ENCODE data around the gene FOS. TPM values are rescaled to one million over a fixed set of nuclear protein-coding genes. Genes with fewer than 3 reads are reported as not detected.
"Not testable (repeated sequence)": the region's sequence is repeated elsewhere in the genome, so short reads cannot be mapped to it uniquely, and the experiment has no call there.

Gene FOS
- total RNA-seq, 2 experiments from 2014 or later, result 81.8 to 84.6 TPM

DNA sequence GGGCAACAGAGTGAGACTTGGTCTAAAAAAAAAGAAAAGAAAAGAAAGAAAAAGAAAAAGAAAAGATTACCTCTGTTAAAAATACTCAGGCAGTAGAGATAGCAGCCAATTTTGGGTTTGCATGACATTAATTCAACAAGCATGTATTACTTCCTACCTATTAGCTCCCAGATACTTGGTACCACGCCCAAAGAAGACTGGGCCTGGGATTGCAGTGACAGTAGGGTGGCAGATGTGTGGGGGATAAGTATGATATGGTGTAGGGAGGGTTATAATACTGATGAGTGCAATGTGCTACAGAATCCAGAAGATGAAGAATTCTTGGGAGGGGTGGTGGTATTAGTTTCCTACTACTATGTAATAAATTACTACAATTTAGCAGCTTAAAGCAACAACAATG lies 46.4 kb upstream of the FOS start:
- ChIA-PET POLR2A (interaction anchor here (1.0 to 1.1 kb wide), 3 partner anchors 8 to 62 kb away, joined by 3 read pairs; no protein-coding TSS in a partner anchor), CTCF (interaction anchor here (0.9 to 1.4 kb wide), 4 partner anchors 62 to 422 kb away, joined by 3 read pairs; no protein-coding TSS in a partner anchor)
- Mint-ChIP-seq H3K4me1 (ENCODE audit: low read depth) (peaks cover 46% of the 10 kb centered on the region), H3K9me3 (no peaks in the 10 kb centered on the region), H3K27ac (no peak overlapping the region), H3K36me3 (ENCODE audit: low read depth) (no peaks in the 10 kb centered on the region), H3K4me3 (no peak overlapping the region), H3K27me3 (no peaks in the 10 kb centered on the region)
- DNase-seq, result no peak
- TF ChIP-seq CTCF (IDR thresholded peaks at IDR 0.05), result no peak
- intact Hi-C loops (cut with micrococcal nuclease), result no loop called here
- no peak for ATAC-seq

GRCh38 chr14:75232597-75232996 lies 46.0 kb upstream of the FOS start:
- intact Hi-C loops (cut with micrococcal nuclease), result no loop called here
- CTCF ChIA-PET, result interaction anchor here (0.9 to 1.4 kb wide), 4 partner anchors 62 to 422 kb away, joined by 3 read pairs; no protein-coding TSS in a partner anchor
- Mint-ChIP-seq H3K4me3 (no peak overlapping the region), H3K27me3 (no peaks in the 10 kb centered on the region), H3K4me1 (ENCODE audit: low read depth) (peaks cover 46% of the 10 kb centered on the region), H3K9me3 (no peaks in the 10 kb centered on the region), H3K27ac (no peak overlapping the region), H3K36me3 (ENCODE audit: low read depth) (no peaks in the 10 kb centered on the region)
- peak; percentile 33 for DNase-seq
- POLR2A ChIA-PET, result interaction anchor here (0.6 to 1.1 kb wide), 4 partner anchors 8 to 62 kb away, joined by 3 read pairs; no protein-coding TSS in a partner anchor
- no peak for TF ChIP-seq CTCF (IDR thresholded peaks at IDR 0.05)
- no peak for ATAC-seq

DNA sequence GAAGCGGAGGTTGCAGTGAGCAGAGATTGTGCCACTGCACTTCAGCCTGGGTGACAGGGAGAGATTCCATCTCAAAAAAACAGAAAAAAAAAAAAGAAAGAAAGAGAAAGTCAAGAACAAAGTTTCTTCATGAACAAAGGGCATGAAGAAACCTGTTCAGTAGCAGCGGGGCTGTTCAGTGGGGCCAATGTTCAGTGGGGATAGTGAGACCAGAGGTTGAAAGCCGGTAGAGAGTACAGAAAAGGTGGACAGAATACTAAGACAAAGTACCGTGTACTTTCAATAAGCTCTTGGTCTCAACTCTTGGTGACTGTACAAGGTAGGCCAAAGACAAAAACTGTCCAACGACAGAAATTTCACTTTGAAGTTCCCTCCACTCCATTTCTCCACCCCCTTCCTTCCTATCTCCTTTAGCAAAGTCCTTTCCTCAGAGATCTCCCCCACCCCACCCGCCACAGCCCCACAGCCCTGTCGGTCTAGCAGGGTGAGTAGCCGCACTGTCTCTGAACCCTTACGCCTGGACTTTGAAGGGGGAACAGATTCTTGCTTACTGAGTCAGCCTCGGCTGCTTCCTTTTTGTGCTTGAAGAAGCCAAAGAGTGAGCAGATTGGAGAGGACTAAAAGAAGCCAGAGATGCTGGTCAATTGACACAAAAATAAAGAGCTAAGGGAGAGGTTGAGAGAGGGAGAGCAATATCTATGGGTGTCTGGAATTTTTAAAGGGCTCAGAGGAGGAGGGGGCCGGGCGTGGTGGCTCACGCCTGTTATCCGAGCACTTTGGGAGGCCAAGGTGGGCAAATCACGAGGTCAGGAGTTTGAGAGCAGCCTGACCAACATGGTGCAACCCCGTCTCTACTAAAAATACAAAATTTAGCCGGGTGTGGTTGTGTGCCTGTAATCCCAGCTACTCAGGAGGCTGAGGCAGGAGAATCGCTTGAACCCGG lies 44.2 kb upstream of the FOS start:
- Mint-ChIP-seq H3K9me3 (no peaks in the 10 kb centered on the region), H3K4me1 (ENCODE audit: low read depth) (peaks cover 39% of the 10 kb centered on the region), H3K27me3 (no peaks in the 10 kb centered on the region), H3K27ac (no peak overlapping the region), H3K36me3 (ENCODE audit: low read depth) (no peaks in the 10 kb centered on the region), H3K4me3 (no peak overlapping the region)
- TF ChIP-seq CTCF (IDR thresholded peaks at IDR 0.05), result no peak
- CTCF ChIA-PET, result no interaction called here
- ATAC-seq, result no peak
- intact Hi-C loops (cut with micrococcal nuclease), result no loop called here
- no peak for DNase-seq
- POLR2A ChIA-PET, result interaction anchor here (1.0 kb wide), 2 partner anchors 10 to 24 kb away, joined by 3 read pairs; no protein-coding TSS in a partner anchor

DNA sequence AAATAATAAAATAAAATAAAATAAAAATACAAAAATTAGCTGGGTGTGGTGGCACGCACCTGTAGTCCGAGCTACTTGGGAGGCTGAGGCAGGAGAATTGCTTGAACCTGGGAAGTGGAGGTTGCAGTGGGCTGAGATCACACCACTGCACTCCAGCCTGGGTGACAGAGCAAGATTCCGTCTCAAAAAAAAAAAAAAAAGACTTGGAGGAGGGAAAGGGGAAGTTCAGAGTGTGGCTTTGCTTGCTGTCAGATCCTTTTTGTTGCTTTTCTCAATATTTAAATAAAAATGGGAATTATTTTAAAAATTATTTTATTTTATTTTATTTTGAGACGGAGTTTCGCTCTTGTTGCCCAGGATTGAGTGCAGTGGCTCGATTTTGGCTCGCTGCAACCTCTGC lies 43.4 kb upstream of the FOS start:
- H3K4me3 Mint-ChIP-seq; DNase-seq; H3K9me3 Mint-ChIP-seq; H3K36me3 Mint-ChIP-seq (ENCODE audit: low read depth); intact Hi-C loops (cut with micrococcal nuclease); H3K27ac Mint-ChIP-seq; ATAC-seq; H3K27me3 Mint-ChIP-seq: not testable (repeated sequence)
- H3K4me1 Mint-ChIP-seq (ENCODE audit: low read depth), result peaks cover 32% of the 10 kb centered on the region
- CTCF ChIA-PET, result interaction anchor here (0.6 kb wide), 1 partner anchor 76 kb away, joined by 3 read pairs; no protein-coding TSS in a partner anchor
- POLR2A ChIA-PET, result interaction anchor here (0.8 to 1.0 kb wide), 2 partner anchors 9 to 47 kb away, joined by 3 to 5 read pairs; no protein-coding TSS in a partner anchor

DNA sequence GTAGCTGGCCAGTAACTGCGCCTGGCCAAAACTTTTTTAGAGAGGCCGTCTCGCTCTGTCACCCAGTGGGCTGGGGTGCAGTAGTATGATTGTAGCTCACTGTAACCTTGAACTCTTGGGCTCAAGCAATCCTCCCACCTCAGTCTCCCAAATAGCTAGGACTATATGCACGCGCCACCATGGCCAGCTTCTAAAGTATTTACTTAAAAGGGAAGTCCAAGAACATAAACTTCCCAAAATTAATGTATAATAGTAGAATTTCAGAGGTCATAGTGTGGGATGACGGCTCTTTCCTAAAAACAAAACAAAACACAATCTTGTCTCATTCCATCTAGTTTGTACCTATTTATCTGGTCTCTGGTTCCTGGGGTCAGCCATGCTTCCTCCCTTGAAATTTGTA lies 42.2 kb upstream of the FOS start:
- no peak for TF ChIP-seq CTCF (IDR thresholded peaks at IDR 0.05)
- no peaks in the 10 kb centered on the region for H3K36me3 Mint-ChIP-seq (ENCODE audit: low read depth)
- H3K27ac Mint-ChIP-seq, result no peak overlapping the region
- H3K9me3 Mint-ChIP-seq, result no peaks in the 10 kb centered on the region
- ChIA-PET CTCF (interaction anchor here (0.6 kb wide), 1 partner anchor 22 kb away, joined by 4 read pairs; no protein-coding TSS in a partner anchor), POLR2A (no interaction called here)
- H3K27me3 Mint-ChIP-seq, result no peaks in the 10 kb centered on the region
- DNase-seq, result no peak
- no peak for ATAC-seq
- no peak overlapping the region for H3K4me3 Mint-ChIP-seq
- H3K4me1 Mint-ChIP-seq (ENCODE audit: low read depth), result peaks cover 19% of the 10 kb centered on the region
- intact Hi-C loops (cut with micrococcal nuclease), result no loop called here

Data from activated CD8-positive, alpha-beta T cell treated with anti-CD3 and anti-CD28 coated beads for 36 hours (primary cell).